ENCODE measurements around the gene DDX23.

The DDX23 gene

DNA sequence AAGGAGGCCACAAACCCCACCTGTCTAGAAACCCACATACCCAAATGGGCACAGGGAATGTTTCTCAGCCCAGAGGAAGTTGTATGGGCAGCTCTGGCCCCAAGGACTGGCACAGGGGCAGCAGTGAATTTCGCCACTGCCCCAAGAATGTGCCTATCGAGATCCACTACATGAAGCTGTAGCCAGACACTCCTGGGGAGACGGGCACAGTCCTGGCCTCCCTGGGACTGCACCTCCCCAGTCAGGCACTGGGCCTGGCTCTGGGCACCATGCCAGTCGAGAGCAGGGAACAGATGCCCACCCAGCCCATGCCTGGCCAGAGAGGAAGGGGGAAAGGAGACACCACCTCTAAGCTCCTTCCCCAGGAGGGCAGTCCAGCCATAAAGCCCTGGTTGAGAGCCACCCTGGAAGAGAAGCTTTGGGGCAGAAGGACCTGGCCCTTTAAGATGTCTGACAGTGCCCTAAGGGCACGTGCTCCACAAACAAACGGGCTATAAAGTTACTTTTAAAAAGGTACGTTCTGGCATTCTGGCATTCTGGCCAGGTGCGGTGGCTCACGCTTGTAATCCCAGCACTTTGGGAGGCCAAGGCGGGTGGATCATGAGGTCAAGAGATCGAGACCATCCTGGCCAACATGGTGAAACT lies 71.5 kb downstream of the DDX23 start:
- H3K4me1 Mint-ChIP-seq, result peaks cover 7% of the 10 kb centered on the region
- no peak for DNase-seq
- no peaks in the 10 kb centered on the region for H3K27me3 Mint-ChIP-seq (ENCODE audit: low read depth, poor library complexity)
- no peak overlapping the region for H3K4me3 Mint-ChIP-seq
- H3K27ac Mint-ChIP-seq, result no peak overlapping the region
- TF ChIP-seq, protein P1, sequence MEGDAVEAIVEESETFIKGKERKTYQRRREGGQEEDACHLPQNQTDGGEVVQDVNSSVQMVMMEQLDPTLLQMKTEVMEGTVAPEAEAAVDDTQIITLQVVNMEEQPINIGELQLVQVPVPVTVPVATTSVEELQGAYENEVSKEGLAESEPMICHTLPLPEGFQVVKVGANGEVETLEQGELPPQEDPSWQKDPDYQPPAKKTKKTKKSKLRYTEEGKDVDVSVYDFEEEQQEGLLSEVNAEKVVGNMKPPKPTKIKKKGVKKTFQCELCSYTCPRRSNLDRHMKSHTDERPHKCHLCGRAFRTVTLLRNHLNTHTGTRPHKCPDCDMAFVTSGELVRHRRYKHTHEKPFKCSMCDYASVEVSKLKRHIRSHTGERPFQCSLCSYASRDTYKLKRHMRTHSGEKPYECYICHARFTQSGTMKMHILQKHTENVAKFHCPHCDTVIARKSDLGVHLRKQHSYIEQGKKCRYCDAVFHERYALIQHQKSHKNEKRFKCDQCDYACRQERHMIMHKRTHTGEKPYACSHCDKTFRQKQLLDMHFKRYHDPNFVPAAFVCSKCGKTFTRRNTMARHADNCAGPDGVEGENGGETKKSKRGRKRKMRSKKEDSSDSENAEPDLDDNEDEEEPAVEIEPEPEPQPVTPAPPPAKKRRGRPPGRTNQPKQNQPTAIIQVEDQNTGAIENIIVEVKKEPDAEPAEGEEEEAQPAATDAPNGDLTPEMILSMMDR (IDR thresholded peaks at IDR 0.05), result no peak
- H3K9me3 Mint-ChIP-seq, result no peaks in the 10 kb centered on the region
- H3K36me3 Mint-ChIP-seq (ENCODE audit: low read depth), result peaks cover 8% of the 10 kb centered on the region

DNA sequence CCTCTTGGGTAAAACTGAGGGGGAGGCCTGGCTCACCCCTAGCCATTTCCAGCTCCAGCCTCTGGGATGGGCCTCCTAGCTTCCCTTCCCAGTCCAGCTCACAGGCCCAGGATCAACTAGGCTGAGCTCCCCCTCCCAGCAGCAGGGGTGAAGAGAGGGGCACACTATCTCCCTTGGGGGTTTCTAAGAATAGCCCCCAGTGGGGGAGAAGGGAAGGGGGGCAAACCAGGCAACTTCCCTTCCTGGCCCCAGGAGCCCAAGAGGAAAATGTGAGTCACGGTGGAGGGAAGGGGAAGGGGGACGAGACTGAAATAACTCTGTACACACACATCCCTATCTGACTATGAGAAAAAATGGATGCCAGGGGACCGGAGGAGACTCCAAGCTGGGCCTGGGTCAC lies 72.1 kb downstream of the DDX23 start:
- Mint-ChIP-seq H3K27ac (no peak overlapping the region), H3K4me3 (no peak overlapping the region), H3K27me3 (ENCODE audit: low read depth, poor library complexity) (no peaks in the 10 kb centered on the region), H3K4me1 (peaks cover 7% of the 10 kb centered on the region), H3K9me3 (no peaks in the 10 kb centered on the region), H3K36me3 (ENCODE audit: low read depth) (peaks cover 9% of the 10 kb centered on the region)
- TF ChIP-seq, protein P1 (IDR thresholded peaks at IDR 0.05), result no peak
- DNase-seq, result no peak

Data from nephron progenitor cell (in vitro differentiated cells).